WTC11 (cell line): ENCODE measurements around the gene PKIB.

Experiments
- ATF2 ChIP-seq: sonication (generic); formaldehyde crosslinking; IDR thresholded peaks from 2 replicates; pipeline ENCODE4 v1.8.1; 2022; ENCODE audit warnings: low read depth, missing genetic modification reagents, borderline replicate concordance
- CBFB ChIP-seq: sonication (generic); formaldehyde crosslinking; IDR thresholded peaks from 2 replicates; pipeline ENCODE4 v1.8.1; 2022; ENCODE audit warnings: mild to moderate bottlenecking, low read depth, missing genetic modification reagents
- CREB1 ChIP-seq: sonication (generic); formaldehyde crosslinking; IDR thresholded peaks from 2 replicates; pipeline ENCODE4 v1.8.0; 2023; ENCODE audit warnings: mild to moderate bottlenecking, missing genetic modification reagents
- CTCF ChIP-seq: fragments of 200-600 bp; IDR thresholded peaks from 2 replicates; pipeline ENCODE4 v1.8.0; 2022; ENCODE audit warnings: antibody characterized with exemption
- ELF4 ChIP-seq: sonication (generic); formaldehyde crosslinking; IDR thresholded peaks from 2 replicates; pipeline ENCODE4 v1.8.1; 2022; ENCODE audit warnings: low read depth, mild to moderate bottlenecking, moderate library complexity, missing genetic modification reagents
- FOXP1 ChIP-seq: sonication (generic); formaldehyde crosslinking; IDR thresholded peaks from 2 replicates; pipeline ENCODE4 v1.8.0; 2022; ENCODE audit warnings: missing genetic modification reagents, mild to moderate bottlenecking, moderate library complexity, borderline replicate concordance
- FOXP4 ChIP-seq: sonication (generic); formaldehyde crosslinking; IDR thresholded peaks from 2 replicates; pipeline ENCODE4 v1.8.0; 2022; ENCODE audit warnings: mild to moderate bottlenecking, missing genetic modification reagents
- MXD4 ChIP-seq: fragments of 250-450 bp; sonication (Bioruptor Pico); IDR thresholded peaks from 2 replicates; pipeline ENCODE4 v1.8.0; 2021; ENCODE audit warnings: mild to moderate bottlenecking, moderate library complexity, borderline replicate concordance
- NFE2L1 ChIP-seq: sonication (generic); formaldehyde crosslinking; IDR thresholded peaks from 2 replicates; pipeline ENCODE4 v1.8.1; 2023; ENCODE audit warnings: missing genetic modification reagents
- USF2 ChIP-seq: sonication (generic); formaldehyde crosslinking; IDR thresholded peaks from 2 replicates; pipeline ENCODE4 v1.8.1; 2023; ENCODE audit warnings: mild to moderate bottlenecking, missing genetic modification reagents, moderate library complexity
- ZNF138 ChIP-seq: sonication (generic); formaldehyde crosslinking; conservative IDR thresholded peaks from 2 replicates; pipeline ENCODE4 v1.8.1; 2022; ENCODE audit warnings: mild to moderate bottlenecking, moderate library complexity, missing genetic modification reagents
- ZNF532 ChIP-seq: fragments of 250-450 bp; sonication (Bioruptor Pico); IDR thresholded peaks from 2 replicates; pipeline ENCODE4 v1.9.0; 2021; ENCODE audit warnings: mild to moderate bottlenecking, borderline replicate concordance
- ZNF671 ChIP-seq: fragments of 250-450 bp; sonication (Bioruptor Pico); IDR thresholded peaks from 2 replicates; pipeline ENCODE4 v1.8.0; 2021; ENCODE audit warnings: mild to moderate bottlenecking

- TF ChIP-seq CTCF (no peak), USF2 (no peak), NFE2L1 (CRISPR knock-in tag) (no peak), FOXP4 (CRISPR knock-in tag) (no peak), MXD4 (CRISPR knock-in tag) (no peak), ZNF671 (CRISPR knock-in tag) (no peak), CBFB (CRISPR knock-in tag) (no peak), ZNF138 (CRISPR knock-in tag) (no peak), ZNF532 (CRISPR knock-in tag) (no peak), ELF4 (CRISPR knock-in tag) (no peak), FOXP1 (CRISPR knock-in tag) (no peak), CREB1 (no peak), ATF2 (no peak)
These were observed 130.7 kb downstream of the PKIB start for GRCh38 chr6:122740936-122741335.
